Osteoblast (primary cell): ENCODE results near the gene ANO1. TPM values are rescaled to one million over a fixed set of nuclear protein-coding genes. Genes with fewer than 3 reads are reported as not detected.

Source experiments
- DNase-seq: peaks from one replicate; pipeline ENCODE4 v3.0.0; 2011; ENCODE audit warnings: low spot score, mixed read lengths; ENCODE audit not compliant: insufficient read length; ENCODE audit errors: missing footprints
- H2AFZ ChIP-seq: 2 replicates; pipeline ENCODE4 v1.6.0; 2011; ENCODE audit warnings: mild to moderate bottlenecking, low read length
- H3K27ac ChIP-seq: 2 replicates; pipeline ENCODE4 v1.5.1; 2011; ENCODE audit warnings: mild to moderate bottlenecking, low read depth, low read length, moderate library complexity
- H3K27me3 ChIP-seq: 2 replicates; pipeline ENCODE4 v1.6.0; 2012; ENCODE audit warnings: mild to moderate bottlenecking, control low read depth, inconsistent platforms, low read length, moderate library complexity; ENCODE audit not compliant: insufficient read depth
- H3K36me3 ChIP-seq: 2 replicates; pipeline ENCODE4 v1.5.1; 2011; ENCODE audit warnings: mild to moderate bottlenecking, low read length, control low read depth, moderate library complexity; ENCODE audit not compliant: insufficient read depth
- H3K4me1 ChIP-seq: 2 replicates; pipeline ENCODE4 v1.5.1; 2011; ENCODE audit warnings: mild to moderate bottlenecking, low read length, control low read depth, moderate library complexity; ENCODE audit not compliant: insufficient read depth
- H3K4me2 ChIP-seq: 2 replicates; pipeline ENCODE4 v1.6.0; 2011; ENCODE audit warnings: mild to moderate bottlenecking, low read length; ENCODE audit not compliant: insufficient read depth
- H3K4me3 ChIP-seq: fragments of 200-600 bp; sonication (generic); 3 replicates; pipeline ENCODE4 v1.5.1; 2012; ENCODE audit warnings: mild to moderate bottlenecking, low read length, inconsistent platforms; ENCODE audit not compliant: insufficient read depth
- H3K79me2 ChIP-seq: 2 replicates; pipeline ENCODE4 v1.6.0; 2012; ENCODE audit warnings: mild to moderate bottlenecking, low read length, control low read depth, inconsistent platforms; ENCODE audit not compliant: insufficient read depth
- H3K9me3 ChIP-seq: 2 replicates; pipeline ENCODE4 v1.5.1; 2011; ENCODE audit warnings: low read depth, low read length, control low read depth
- H4K20me1 ChIP-seq: 2 replicates; pipeline ENCODE4 v1.6.0; 2012; ENCODE audit warnings: mild to moderate bottlenecking, low read length, control low read depth; ENCODE audit not compliant: insufficient read depth
- total RNA-seq: library from RNA; depleted of rRNA; stranded (reverse); fragments of >200 nt; gene quantifications from 2 replicates; pipeline ENCODE4 v1.2.3, GENCODE V29; 2012
- TF ChIP-seq, protein P1 (sequence below): IDR thresholded peaks from 2 replicates; pipeline ENCODE4 v1.5.1; 2011; ENCODE audit warnings: mild to moderate bottlenecking, low read depth, low read length, moderate library complexity; ENCODE audit errors: extremely low read depth

ANO1 gene
- total RNA-seq, 1 donor = not detected

DNA sequence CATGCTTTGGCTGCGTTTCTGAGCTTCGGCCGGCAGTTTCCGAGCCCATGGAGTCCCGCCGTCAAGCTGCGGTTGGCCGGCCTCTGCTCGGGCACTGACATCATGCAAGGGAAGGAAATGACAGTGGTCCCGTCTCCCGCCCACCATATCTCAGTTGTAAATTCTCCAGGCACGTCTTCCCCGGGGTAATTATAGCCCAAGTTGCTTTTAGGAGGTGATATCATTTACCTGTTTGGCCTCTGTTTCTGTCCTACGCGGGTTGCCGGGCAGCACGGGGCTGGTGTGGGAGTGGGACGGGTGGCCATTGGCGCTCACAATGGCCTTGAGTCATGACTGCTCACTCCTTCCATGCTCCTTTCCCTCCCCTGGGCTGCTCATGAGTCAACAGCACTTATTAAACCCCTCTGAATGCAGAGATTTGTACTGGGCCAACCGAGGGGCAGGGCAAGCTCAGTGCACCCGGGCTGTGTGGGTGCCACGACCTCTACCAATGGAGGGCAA, 4.2 kb upstream of the ANO1 start:
- Histone ChIP-seq H3K36me3 (no peaks in the 10 kb centered on the region), H3K27me3 (peaks cover 40% of the 10 kb centered on the region), H3K9me3 (no peaks in the 10 kb centered on the region), H3K4me1 (no peaks in the 10 kb centered on the region), H3K27ac (no peak overlapping the region), H3K79me2 (no peaks in the 10 kb centered on the region), H4K20me1 (no peaks in the 10 kb centered on the region), H3K4me2 (peak overlapping the region; percentile 55), H3K4me3 (no peak overlapping the region), H2AFZ (no peak overlapping the region)
- peak; percentile 95 for DNase-seq
- TF ChIP-seq, protein P1, sequence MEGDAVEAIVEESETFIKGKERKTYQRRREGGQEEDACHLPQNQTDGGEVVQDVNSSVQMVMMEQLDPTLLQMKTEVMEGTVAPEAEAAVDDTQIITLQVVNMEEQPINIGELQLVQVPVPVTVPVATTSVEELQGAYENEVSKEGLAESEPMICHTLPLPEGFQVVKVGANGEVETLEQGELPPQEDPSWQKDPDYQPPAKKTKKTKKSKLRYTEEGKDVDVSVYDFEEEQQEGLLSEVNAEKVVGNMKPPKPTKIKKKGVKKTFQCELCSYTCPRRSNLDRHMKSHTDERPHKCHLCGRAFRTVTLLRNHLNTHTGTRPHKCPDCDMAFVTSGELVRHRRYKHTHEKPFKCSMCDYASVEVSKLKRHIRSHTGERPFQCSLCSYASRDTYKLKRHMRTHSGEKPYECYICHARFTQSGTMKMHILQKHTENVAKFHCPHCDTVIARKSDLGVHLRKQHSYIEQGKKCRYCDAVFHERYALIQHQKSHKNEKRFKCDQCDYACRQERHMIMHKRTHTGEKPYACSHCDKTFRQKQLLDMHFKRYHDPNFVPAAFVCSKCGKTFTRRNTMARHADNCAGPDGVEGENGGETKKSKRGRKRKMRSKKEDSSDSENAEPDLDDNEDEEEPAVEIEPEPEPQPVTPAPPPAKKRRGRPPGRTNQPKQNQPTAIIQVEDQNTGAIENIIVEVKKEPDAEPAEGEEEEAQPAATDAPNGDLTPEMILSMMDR = no peak

DNA sequence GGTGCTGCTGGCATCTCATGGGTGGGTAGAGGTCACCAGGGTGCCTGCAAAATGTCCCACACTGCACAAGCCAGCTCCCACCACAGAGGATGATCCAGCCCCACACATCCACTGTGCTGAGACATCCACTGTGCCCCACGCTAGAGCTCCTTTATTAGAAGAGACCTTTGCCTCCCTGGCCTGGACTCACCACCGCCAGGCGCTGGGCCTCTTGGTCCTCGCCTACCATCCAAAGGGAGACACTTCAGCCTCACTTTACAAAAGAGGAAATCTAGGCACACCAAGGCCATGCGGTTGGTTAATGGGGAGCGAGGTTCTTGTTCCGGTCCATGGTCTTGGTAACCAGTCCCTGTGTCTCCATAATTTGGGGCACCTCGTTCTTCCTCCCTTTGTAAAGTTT, 3.4 kb upstream of the ANO1 start:
- TF ChIP-seq, protein P1 = no peak
- Histone ChIP-seq H3K79me2 (no peaks in the 10 kb centered on the region), H4K20me1 (no peaks in the 10 kb centered on the region), H3K4me2 (no peak overlapping the region), H3K27ac (no peak overlapping the region), H3K9me3 (no peaks in the 10 kb centered on the region), H2AFZ (no peak overlapping the region), H3K4me3 (no peak overlapping the region), H3K27me3 (peaks cover 40% of the 10 kb centered on the region), H3K4me1 (no peaks in the 10 kb centered on the region), H3K36me3 (no peaks in the 10 kb centered on the region)
- DNase-seq = peak; percentile 75

DNA sequence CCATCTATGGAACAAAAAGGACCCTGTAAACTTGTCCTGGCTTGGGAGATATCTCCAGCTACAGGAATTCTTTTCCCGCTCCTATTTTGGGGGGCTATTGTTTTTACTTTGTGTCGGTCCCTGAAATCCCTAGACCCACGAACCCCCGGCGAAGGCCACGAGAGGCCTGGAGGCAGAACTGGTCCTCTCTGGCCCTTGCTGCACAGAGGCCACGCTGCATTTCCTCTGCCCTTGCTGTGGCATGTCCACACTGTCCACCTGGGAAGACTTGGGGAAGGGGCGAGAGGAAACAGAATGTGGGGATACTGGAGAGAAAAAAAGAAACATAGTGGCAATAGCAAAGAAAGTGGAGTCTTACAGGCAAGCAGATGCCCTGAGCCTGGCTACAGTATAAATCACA, 2.3 kb upstream of the ANO1 start:
- peaks cover 39% of the 10 kb centered on the region for H3K27me3 ChIP-seq

DNA sequence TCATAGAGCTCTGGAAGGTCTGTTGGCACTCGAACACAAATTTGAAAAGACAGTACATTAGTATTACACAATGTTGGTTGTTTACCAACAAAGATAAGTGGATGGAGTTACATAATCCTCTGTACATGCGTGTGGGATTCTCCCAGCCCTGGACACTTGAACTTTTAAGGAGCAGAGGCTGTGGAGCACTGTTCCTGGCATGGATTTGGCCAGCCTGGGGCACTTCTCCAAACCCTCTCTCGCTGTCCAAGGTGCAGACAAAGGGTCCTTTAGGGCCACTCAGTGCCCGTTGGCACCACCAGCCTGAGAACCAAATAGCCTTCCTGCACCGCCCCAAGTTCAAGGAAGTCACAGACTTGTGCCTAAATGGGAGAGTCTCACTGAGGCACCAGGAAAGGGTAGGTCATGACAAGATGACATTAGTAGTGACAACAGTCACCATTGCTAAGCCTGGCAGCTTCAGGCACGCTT, 1.6 kb upstream of the ANO1 start:
- Histone ChIP-seq H4K20me1 (no peaks in the 10 kb centered on the region), H3K27ac (no peak overlapping the region), H3K4me2 (no peak overlapping the region), H3K9me3 (no peaks in the 10 kb centered on the region), H3K4me3 (no peak overlapping the region), H3K4me1 (no peaks in the 10 kb centered on the region), H3K36me3 (no peaks in the 10 kb centered on the region), H2AFZ (no peak overlapping the region), H3K79me2 (no peaks in the 10 kb centered on the region), H3K27me3 (peaks cover 36% of the 10 kb centered on the region)
- peak; percentile 85 for DNase-seq
- TF ChIP-seq, protein P1 = no peak

More for the DNA sequence above, 2.3 kb upstream of the ANO1 start:
- DNase-seq = peak; percentile 79
- Histone ChIP-seq H3K4me3 (no peak overlapping the region), H3K79me2 (no peaks in the 10 kb centered on the region), H3K4me1 (no peaks in the 10 kb centered on the region), H3K36me3 (no peaks in the 10 kb centered on the region), H3K27ac (no peak overlapping the region), H3K4me2 (no peak overlapping the region), H3K9me3 (no peaks in the 10 kb centered on the region), H4K20me1 (no peaks in the 10 kb centered on the region), H2AFZ (no peak overlapping the region)
- TF ChIP-seq, protein P1 = no peak
